Fibroblast of skin of left quadriceps (primary cell): ENCODE measurements around the gene TLCD1.

Source experiments
- DNase-seq, 2 experiments: peaks; one replicate each; pipeline ENCODE4 v3.0.0-alpha.2; 2013; ENCODE audit warnings: low read depth in 2 of 2

TLCD1 gene

GRCh38 chr17:28726226-28726626, at the start of gene TLCD1:
Gene TLCD1 (minus strand): TSS chr17:28726233. CDS start chr17:28726097, 136 bp downstream.
- DNase-seq: no peak

- no peak for DNase-seq
Measured at GRCh38 chr17:28774206-28774605, 48.2 kb upstream of the TLCD1 start.

- DNase-seq: no peak
Measured at GRCh38 chr17:28773736-28774135, 47.7 kb upstream of the TLCD1 start.

- DNase-seq: no peak
Measured at GRCh38 chr17:28765038-28765437, 39.0 kb upstream of the TLCD1 start.

- peak; percentile 53 to 57 for DNase-seq
Measured at GRCh38 chr17:28763804-28764266, 37.8 kb upstream of the TLCD1 start.

- no peak for DNase-seq
Measured at GRCh38 chr17:28763137-28763799, 37.2 kb upstream of the TLCD1 start.

GRCh38 chr17:28760601-28761562, 34.8 kb upstream of the TLCD1 start:
- DNase-seq: no peak

GRCh38 chr17:28759256-28759865, 33.3 kb upstream of the TLCD1 start:
- DNase-seq: no peak

GRCh38 chr17:28758411-28759121, 32.5 kb upstream of the TLCD1 start:
- no peak for DNase-seq

GRCh38 chr17:28756049-28756804, 30.2 kb upstream of the TLCD1 start:
- no peak for DNase-seq

GRCh38 chr17:28755486-28755885, 29.5 kb upstream of the TLCD1 start:
- no peak for DNase-seq

GRCh38 chr17:28751600-28752366, 25.8 kb upstream of the TLCD1 start:
- DNase-seq: no peak

- peak; percentile 79 to 80 for DNase-seq
Measured at GRCh38 chr17:28750178-28751047, 24.4 kb upstream of the TLCD1 start.

- DNase-seq: no peak
Measured at GRCh38 chr17:28749516-28750177, 23.6 kb upstream of the TLCD1 start.

- no peak for DNase-seq
Measured at GRCh38 chr17:28748852-28749515, 23.0 kb upstream of the TLCD1 start.

GRCh38 chr17:28747801-28748750, 22.0 kb upstream of the TLCD1 start:
- no peak for DNase-seq
